OCI-LY7 (cell line): ENCODE data around the gene GPC3. TPM values are rescaled to one million over a fixed set of nuclear protein-coding genes. Genes with fewer than 3 reads are reported as not detected.

Source experiments
- BruUV-seq: library from RNA; stranded (reverse); fragments of 400-500 nt; replicated peaks from 2 replicates; lab custom pipeline; 2021; lab: Mats Ljungman, UMichigan
- CTCF ChIA-PET: fragments of 300-600 bp; sonication (Branson Sonifier 250); formaldehyde crosslinking; loops from one replicate; lab custom pipeline; 2022; ENCODE audit warnings: antibody characterized with exemption; ENCODE audit not compliant: unreplicated experiment; lab: Charles Lee
- POLR2A ChIA-PET: fragments of 300-600 bp; sonication (Branson Sonifier 250); formaldehyde crosslinking; loops from one replicate; lab custom pipeline; 2022; ENCODE audit warnings: antibody characterized with exemption; lab: Charles Lee
- DNase-seq: peaks from one replicate; pipeline ENCODE4 v3.0.0-alpha.2; 2015; ENCODE audit warnings: low spot score
- H2AFZ ChIP-seq: fragments of 200-600 bp; sonication (generic), shearing (Covaris generic); 2 replicates; pipeline ENCODE4 v1.6.1; 2014; ENCODE audit warnings: mild to moderate bottlenecking, antibody characterized with exemption, low read length, moderate library complexity
- H3K27ac ChIP-seq: fragments of 200-600 bp; sonication (generic); 2 replicates; pipeline ENCODE4 v1.5.1; 2014; ENCODE audit warnings: mixed run types, low read depth, mild to moderate bottlenecking, moderate library complexity, low read length, inconsistent platforms; ENCODE audit not compliant: poor library complexity, severe bottlenecking
- H3K36me3 ChIP-seq: fragments of 200-600 bp; sonication (generic); 2 replicates; pipeline ENCODE4 v1.6.1; 2014; ENCODE audit warnings: mild to moderate bottlenecking, antibody characterized with exemption, low read length, moderate library complexity, mixed read lengths; ENCODE audit not compliant: insufficient read depth
- H3K4me1 ChIP-seq: fragments of 200-600 bp; sonication (generic); 2 replicates; pipeline ENCODE4 v1.5.1; 2014; ENCODE audit warnings: mild to moderate bottlenecking, low read length; ENCODE audit not compliant: insufficient read depth, poor library complexity, severe bottlenecking
- H3K4me2 ChIP-seq: fragments of 200-600 bp; sonication (generic); 2 replicates; pipeline ENCODE4 v1.6.1; 2014; ENCODE audit warnings: mild to moderate bottlenecking, low read length
- H3K4me3 ChIP-seq: fragments of 200-600 bp; sonication (generic); 2 replicates; pipeline ENCODE4 v1.5.1; 2014; ENCODE audit warnings: mild to moderate bottlenecking, low read depth, low read length; ENCODE audit not compliant: poor library complexity, severe bottlenecking
- H3K79me2 ChIP-seq: fragments of 200-600 bp; sonication (generic); 2 replicates; pipeline ENCODE4 v1.6.1; 2016; ENCODE audit warnings: low read depth, mild to moderate bottlenecking, low read length, moderate library complexity, mixed read lengths; ENCODE audit not compliant: insufficient read depth
- H3K9me2 ChIP-seq: fragments of 200-600 bp; sonication (generic); 2 replicates; pipeline ENCODE4 v1.6.1; 2016; ENCODE audit warnings: mild to moderate bottlenecking, low read length, mixed read lengths; ENCODE audit not compliant: insufficient read depth
- H3K9me3 ChIP-seq: fragments of 200-600 bp; sonication (generic); 2 replicates; pipeline ENCODE4 v1.6.1; 2014; ENCODE audit warnings: mild to moderate bottlenecking, mixed run types, low read length, mixed read lengths
- H4K20me1 ChIP-seq: fragments of 200-600 bp; sonication (generic); 2 replicates; pipeline ENCODE4 v1.6.1; 2014; ENCODE audit warnings: mild to moderate bottlenecking, antibody characterized with exemption, low read length, moderate library complexity, mixed read lengths; ENCODE audit not compliant: insufficient read depth
- CTCF ChIP-seq: fragments of 200-600 bp; sonication (generic); conservative IDR thresholded peaks from 2 replicates; pipeline ENCODE4 v1.5.1; 2014; ENCODE audit warnings: mild to moderate bottlenecking, antibody characterized with exemption, low read length, moderate library complexity, mixed read lengths
- EZH2phosphoT487 ChIP-seq: fragments of 200-600 bp; sonication (generic); IDR thresholded peaks from 2 replicates; pipeline ENCODE4 v1.6.1; 2018; ENCODE audit warnings: low read depth, borderline replicate concordance, mild to moderate bottlenecking, mixed run types, antibody characterized with exemption, low read length, moderate library complexity, mixed read lengths
- intact Hi-C: fragments of 100-400 bp; cut with micrococcal nuclease; formaldehyde crosslinking; loops from one replicate; pipeline ENCODE4 v1.10.0; 2022; ENCODE audit not compliant: unreplicated experiment
- total RNA-seq, 2 experiments: library from RNA; depleted of rRNA in 1 of 2; stranded (reverse); fragments of >200 nt in 1 of 2; shearing (Covaris generic) in 1 of 2; gene quantifications; 2 replicates each; pipeline ENCODE4 v1.2.3, GENCODE V29; 2014 to 2022

The GPC3 gene
- total RNA-seq, 2 experiments from 2014 or later = not detected

- ChIA-PET POLR2A (no interaction called here), CTCF (no interaction called here)
- no peak overlapping the region for H3K4me3 ChIP-seq
- intact Hi-C loops = no loop called here
- no peaks in the 10 kb centered on the region for H3K36me3 ChIP-seq
- no TSS peak for BruUV-seq
- no peak overlapping the region for H3K27ac ChIP-seq
- DNase-seq = no peak
- H3K4me1 ChIP-seq = no peaks in the 10 kb centered on the region
- no peaks in the 10 kb centered on the region for H3K79me2 ChIP-seq
- H4K20me1 ChIP-seq = no peaks in the 10 kb centered on the region
- TF ChIP-seq CTCF = no peak
- no peak for TF ChIP-seq EZH2phosphoT487
- H3K4me2 ChIP-seq = no peak overlapping the region
- H3K9me3 ChIP-seq = no peaks in the 10 kb centered on the region
- H3K9me2 ChIP-seq = no peaks in the 10 kb centered on the region
- H2AFZ ChIP-seq = no peak overlapping the region
Measured at GRCh38 chrX:133633950-133634349, 351.4 kb downstream of the GPC3 start.

- Histone ChIP-seq H4K20me1 (no peaks in the 10 kb centered on the region), H3K9me2 (no peaks in the 10 kb centered on the region), H3K27ac (no peak overlapping the region), H3K36me3 (no peaks in the 10 kb centered on the region), H3K79me2 (no peaks in the 10 kb centered on the region), H3K4me2 (no peak overlapping the region), H2AFZ (no peak overlapping the region), H3K4me3 (no peak overlapping the region), H3K4me1 (no peaks in the 10 kb centered on the region), H3K9me3 (no peaks in the 10 kb centered on the region)
- TF ChIP-seq CTCF (no peak), EZH2phosphoT487 (no peak)
- ChIA-PET POLR2A (no interaction called here), CTCF (no interaction called here)
- DNase-seq = no peak
- intact Hi-C loops = no loop called here
- BruUV-seq = no TSS peak
Measured at GRCh38 chrX:133633162-133633561, 352.2 kb downstream of the GPC3 start.

- ChIA-PET CTCF (no interaction called here), POLR2A (no interaction called here)
- Histone ChIP-seq H3K4me1 (no peaks in the 10 kb centered on the region), H3K27ac (no peak overlapping the region), H2AFZ (no peak overlapping the region), H4K20me1 (no peaks in the 10 kb centered on the region), H3K9me3 (no peaks in the 10 kb centered on the region), H3K36me3 (no peaks in the 10 kb centered on the region), H3K4me2 (no peak overlapping the region), H3K79me2 (no peaks in the 10 kb centered on the region), H3K9me2 (no peaks in the 10 kb centered on the region), H3K4me3 (no peak overlapping the region)
- intact Hi-C loops = no loop called here
- TF ChIP-seq CTCF (no peak), EZH2phosphoT487 (no peak)
- no peak for DNase-seq
- BruUV-seq = no TSS peak
Measured at GRCh38 chrX:133630362-133630761, 355.0 kb downstream of the GPC3 start.
